HEK293T (cell line): Measurements from ENCODE around the gene IFT25.

Experiments used
- ARNT ChIP-seq: fragments of 450-650 bp; IDR thresholded peaks from 2 replicates; pipeline ENCODE4 v1.6.1; 2017; ENCODE audit warnings: mild to moderate bottlenecking
- BHLHE40 ChIP-seq: fragments of 450-650 bp; IDR thresholded peaks from 2 replicates; pipeline ENCODE4 v1.6.1; 2016; ENCODE audit warnings: mild to moderate bottlenecking, moderate library complexity, borderline replicate concordance
- CTBP1 ChIP-seq: fragments of 450-650 bp; IDR thresholded peaks from 2 replicates; pipeline ENCODE4 v1.6.1; 2016; ENCODE audit warnings: borderline replicate concordance
- ELF4 ChIP-seq: fragments of 450-650 bp; IDR thresholded peaks from 2 replicates; pipeline ENCODE4 v1.6.1; 2017; ENCODE audit warnings: antibody characterized with exemption
- FOXA1 ChIP-seq: fragments of 450-650 bp; IDR thresholded peaks from 2 replicates; pipeline ENCODE4 v1.6.1; 2016; ENCODE audit warnings: mild to moderate bottlenecking
- FOXK2 ChIP-seq: fragments of 450-650 bp; IDR thresholded peaks from 2 replicates; pipeline ENCODE4 v1.6.1; 2016; ENCODE audit warnings: mild to moderate bottlenecking
- FOXM1 ChIP-seq: fragments of 450-650 bp; IDR thresholded peaks from 2 replicates; pipeline ENCODE4 v1.6.1; 2017; ENCODE audit warnings: mild to moderate bottlenecking, borderline replicate concordance
- HDGF ChIP-seq: fragments of 450-650 bp; IDR thresholded peaks from 2 replicates; pipeline ENCODE4 v1.6.1; 2017; ENCODE audit warnings: antibody characterized with exemption, borderline replicate concordance
- LEF1 ChIP-seq: fragments of 450-650 bp; IDR thresholded peaks from 2 replicates; pipeline ENCODE4 v1.6.1; 2017; ENCODE audit warnings: mild to moderate bottlenecking, borderline replicate concordance
- NFRKB ChIP-seq: fragments of 450-650 bp; IDR thresholded peaks from 2 replicates; pipeline ENCODE4 v1.6.1; 2016; ENCODE audit warnings: mild to moderate bottlenecking, moderate library complexity
- SP1 ChIP-seq: fragments of 450-650 bp; IDR thresholded peaks from 2 replicates; pipeline ENCODE4 v1.6.1; 2017
- SUZ12 ChIP-seq: fragments of 450-650 bp; IDR thresholded peaks from 2 replicates; pipeline ENCODE4 v1.6.1; 2016; ENCODE audit warnings: mild to moderate bottlenecking
- ZNF384 ChIP-seq: fragments of 450-650 bp; IDR thresholded peaks from 2 replicates; pipeline ENCODE4 v1.6.1; 2016

DNA sequence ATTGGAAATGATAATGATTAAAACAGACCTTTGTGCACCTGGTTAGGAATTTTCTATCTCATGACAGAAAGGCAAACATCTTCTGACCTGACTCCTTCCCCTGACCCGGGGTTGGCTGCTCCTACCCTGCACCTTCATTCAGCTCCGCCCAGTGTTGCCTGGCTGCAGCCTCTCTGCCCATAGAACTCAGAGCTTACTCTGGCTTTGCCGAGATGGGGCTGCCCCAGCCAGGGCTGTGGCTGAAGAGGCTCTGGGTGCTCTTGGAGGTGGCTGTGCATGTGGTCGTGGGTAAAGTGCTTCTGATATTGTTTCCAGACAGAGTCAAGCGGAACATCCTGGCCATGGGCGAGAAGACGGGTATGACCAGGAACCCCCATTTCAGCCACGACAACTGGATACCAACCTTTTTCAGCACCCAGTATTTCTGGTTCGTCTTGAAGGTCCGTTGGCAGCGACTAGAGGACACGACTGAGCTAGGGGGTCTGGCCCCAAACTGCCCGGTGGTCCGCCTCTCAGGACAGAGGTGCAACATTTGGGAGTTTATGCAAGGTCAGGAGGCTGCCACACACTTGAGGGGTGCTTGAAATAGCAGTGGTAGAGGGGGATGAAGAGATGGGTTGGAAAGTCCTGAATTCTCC lies 51.4 kb downstream of the IFT25 start, which contains the start of gene DIO1:
- TF ChIP-seq ZNF384 (no peak), ARNT (no peak), FOXA1 (no peak), LEF1 (no peak), CTBP1 (no peak), HDGF (no peak), SP1 (no peak), BHLHE40 (no peak), NFRKB (no peak), FOXK2 (no peak), FOXM1 (no peak), ELF4 (no peak), SUZ12 (no peak)
